Psoas muscle (tissue), 8 donors: ENCODE measurements around the gene AS3MT. TPM values are rescaled to one million over a fixed set of nuclear protein-coding genes. Genes with fewer than 3 reads are reported as not detected.
"Not testable (repeated sequence)": the region's sequence is repeated elsewhere in the genome, so short reads cannot be mapped to it uniquely, and the experiment has no call there.

ENCODE experiments used
- ATAC-seq, 4 donors: fragments of 200-7000 bp; cut with Tn5 transposase; one replicate each; pipeline ENCODE4 v1.9.1; 2020; ENCODE audit warnings: moderate library complexity in 3 of 4, mild to moderate bottlenecking in 2 of 4
- DNase-seq, 2 donors: peaks; one replicate each; pipeline ENCODE4 v3.0.0-alpha.2; 2020
- H3K27ac ChIP-seq: fragments of 200-600 bp; one replicate; pipeline ENCODE4 v1.8.0; 2022
- H3K27me3 ChIP-seq, 3 donors: fragments of 200-600 bp in 1 of 3; one replicate each; pipeline versions ENCODE4 v1.6.1 to v1.8.0; 2013 to 2022; ENCODE audit warnings: low read length in 2 of 3, mild to moderate bottlenecking in 2 of 3, moderate library complexity in 1 of 3; ENCODE audit not compliant: insufficient read depth in 3 of 3
- H3K36me3 ChIP-seq, 2 donors: fragments of 200-600 bp in 1 of 2; one replicate each; pipeline versions ENCODE4 v1.6.1 to v1.8.0; 2013 to 2022; ENCODE audit warnings: low read depth in 1 of 2, mild to moderate bottlenecking in 1 of 2, moderate library complexity in 1 of 2; ENCODE audit not compliant: insufficient read depth in 1 of 2
- H3K4me1 ChIP-seq: fragments of 200-600 bp; one replicate; pipeline ENCODE4 v1.8.0; 2022
- H3K4me3 ChIP-seq: fragments of 200-600 bp; one replicate; pipeline ENCODE4 v1.8.0; 2022; ENCODE audit warnings: mild to moderate bottlenecking
- H3K9me3 ChIP-seq: fragments of 200-600 bp; one replicate; pipeline ENCODE4 v1.8.0; 2022
- WGBS, 3 donors: extraction: QIAGEN DNeasy Blood & Tissue Kit; methylation state at CpG; one replicate each; pipeline versions ENCODE4 v1.1.6 to v1.1.7; 2013; 5-methylcytosine and 5-hydroxymethylcytosine counted together
- intact Hi-C, 2 donors: fragments of 100-400 bp; cut with DNase I; formaldehyde crosslinking; loops; one replicate each; pipeline versions ENCODE4 v1.11.0 to v1.14.2; 2022
- polyA plus RNA-seq, 3 donors: library from polyadenylated mRNA; stranded (reverse); fragments of 200-250 nt; gene quantifications; one replicate each; pipeline ENCODE4 v1.2.3, GENCODE V29; 2013
- total RNA-seq, 4 donors: library from RNA; stranded (reverse); fragmentation: NEBNext Ultra II Directional in 2 of 4; extraction: Animal tissue kit (Norgen Biotek cat#: 25700) in 2 of 4; gene quantifications; one replicate each; pipeline versions ENCODE4 v1.2.1 to v1.2.4, GENCODE V29; 2021 to 2023
- TF ChIP-seq, protein P1 (sequence below): fragments of 200-600 bp; IDR thresholded peaks from one replicate; pipeline ENCODE4 v1.8.0; 2022; ENCODE audit warnings: antibody characterized with exemption
- donor health status: healthy with polysubstance abuse.
- donor health status: DM: no; HTN: no; CAD: no; lungs with moderate emphysema.
- donor health status: Bipolar disorder and iron deficiency.
- donor health status: healthy.
- donor health status: DM: yes; HTN: yes; CAD: no.
- donor health status: DM: no; HTN: no; CAD: no.
- donor health status: DM: no; HTN: no; CAD: no.
- donor health status: DM: yes; HTN: yes; CAD: no.

Gene AS3MT
- total and polyA plus RNA-seq, 7 donors, result 0.96 to 4.9 (median 2.2) TPM

GRCh38 chr10:102926842-102927241 lies 57.6 kb downstream of the AS3MT start:
- no peaks in the 10 kb centered on the region for H3K27me3 ChIP-seq
- WGBS, 3 donors, result 85 to 91% (median 90%) methylated on average over 6 of the region's 6 CpGs
- H3K27ac ChIP-seq, result no peak overlapping the region
- TF ChIP-seq, protein P1, sequence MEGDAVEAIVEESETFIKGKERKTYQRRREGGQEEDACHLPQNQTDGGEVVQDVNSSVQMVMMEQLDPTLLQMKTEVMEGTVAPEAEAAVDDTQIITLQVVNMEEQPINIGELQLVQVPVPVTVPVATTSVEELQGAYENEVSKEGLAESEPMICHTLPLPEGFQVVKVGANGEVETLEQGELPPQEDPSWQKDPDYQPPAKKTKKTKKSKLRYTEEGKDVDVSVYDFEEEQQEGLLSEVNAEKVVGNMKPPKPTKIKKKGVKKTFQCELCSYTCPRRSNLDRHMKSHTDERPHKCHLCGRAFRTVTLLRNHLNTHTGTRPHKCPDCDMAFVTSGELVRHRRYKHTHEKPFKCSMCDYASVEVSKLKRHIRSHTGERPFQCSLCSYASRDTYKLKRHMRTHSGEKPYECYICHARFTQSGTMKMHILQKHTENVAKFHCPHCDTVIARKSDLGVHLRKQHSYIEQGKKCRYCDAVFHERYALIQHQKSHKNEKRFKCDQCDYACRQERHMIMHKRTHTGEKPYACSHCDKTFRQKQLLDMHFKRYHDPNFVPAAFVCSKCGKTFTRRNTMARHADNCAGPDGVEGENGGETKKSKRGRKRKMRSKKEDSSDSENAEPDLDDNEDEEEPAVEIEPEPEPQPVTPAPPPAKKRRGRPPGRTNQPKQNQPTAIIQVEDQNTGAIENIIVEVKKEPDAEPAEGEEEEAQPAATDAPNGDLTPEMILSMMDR, result no peak
- no peak overlapping the region for H3K4me3 ChIP-seq
- intact Hi-C loops, result no loop called here
- H3K9me3 ChIP-seq, result no peaks in the 10 kb centered on the region
- H3K36me3 ChIP-seq, result peaks cover 0 to 2% of the 10 kb centered on the region in 2 donors
- ATAC-seq (no peak), DNase-seq (no peak)
- H3K4me1 ChIP-seq, result peaks cover under 1% of the 10 kb centered on the region

DNA sequence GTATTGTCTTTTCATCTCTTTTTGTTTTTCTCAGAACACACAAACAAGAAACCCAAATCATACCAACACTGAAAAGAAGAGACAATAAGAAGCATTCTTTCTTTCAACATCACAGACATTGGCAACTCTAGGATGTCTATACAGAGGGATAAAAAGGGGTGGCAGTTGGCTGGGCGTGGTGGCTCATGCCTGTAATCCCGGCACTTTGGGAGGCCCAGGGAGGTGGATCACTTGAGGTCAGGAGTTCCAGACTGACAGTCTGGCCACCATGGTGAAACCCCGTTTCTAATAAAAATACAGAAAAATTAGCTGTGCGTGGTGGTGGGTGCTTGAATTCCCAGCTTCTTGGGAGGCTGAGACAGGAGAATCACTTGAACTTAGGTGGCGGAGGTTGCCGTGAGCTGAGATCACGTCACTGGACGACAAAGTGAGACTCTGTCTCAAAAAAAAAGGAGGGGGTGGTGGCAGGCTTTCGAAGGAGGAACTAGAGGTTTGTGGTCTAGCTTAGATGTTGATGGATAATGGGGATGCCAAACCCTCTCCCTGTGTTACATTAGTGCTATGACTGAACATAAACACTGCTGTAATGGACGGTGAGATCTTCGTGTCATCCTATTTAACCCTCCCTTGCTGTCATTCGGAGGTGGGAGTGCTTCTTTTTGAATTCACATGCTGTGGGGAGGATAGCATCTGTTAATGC lies 58.2 kb downstream of the AS3MT start:
- TF ChIP-seq, protein P1, result no peak
- Histone ChIP-seq H3K36me3 (peaks cover 0 to 2% of the 10 kb centered on the region in 2 donors), H3K4me1 (no peaks in the 10 kb centered on the region), H3K9me3 (no peaks in the 10 kb centered on the region), H3K27me3 (no peaks in the 10 kb centered on the region), H3K4me3 (no peak overlapping the region), H3K27ac (no peak overlapping the region)
- intact Hi-C loops, result no loop called here
- DNase-seq, result no peak
- ATAC-seq, result no peak
- WGBS, 3 donors, result 92 to 93% (median 92%) methylated on average over 12 of the region's 12 CpGs

- ATAC-seq, intact Hi-C loops, H3K4me3 ChIP-seq, H3K36me3 ChIP-seq, H3K9me3 ChIP-seq, DNase-seq, H3K27me3 ChIP-seq, H3K27ac ChIP-seq, H3K4me1 ChIP-seq: not testable (repeated sequence)
- 96 to 98% (median 97%) methylated on average over 5 of the region's 5 CpGs for WGBS, 3 donors
Measured at GRCh38 chr10:102928442-102928841, 59.2 kb downstream of the AS3MT start.

DNA sequence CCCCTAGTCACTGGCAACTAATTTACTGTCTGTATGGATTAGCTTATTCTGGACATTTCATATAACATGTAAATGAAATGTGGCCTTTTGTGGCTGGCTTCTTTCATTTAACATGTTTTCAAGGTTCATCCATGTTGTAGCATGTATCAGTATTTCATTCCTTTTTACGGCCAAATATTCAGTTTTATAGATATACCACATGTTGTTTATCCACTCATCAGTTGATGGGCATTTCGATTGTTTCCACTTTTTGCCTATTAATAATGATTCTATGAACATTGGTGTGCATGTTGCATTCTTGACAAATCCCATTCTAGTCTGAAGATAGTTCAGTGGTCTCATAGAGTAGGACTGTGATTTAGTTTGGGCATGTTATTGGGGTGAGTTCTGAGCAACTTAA lies 61.5 kb downstream of the AS3MT start:
- H3K4me3 ChIP-seq, result no peak overlapping the region
- TF ChIP-seq, protein P1, result no peak
- H3K27ac ChIP-seq, result no peak overlapping the region
- no peaks in the 10 kb centered on the region for H3K36me3 ChIP-seq
- H3K4me1 ChIP-seq, result no peaks in the 10 kb centered on the region
- ATAC-seq (no peak), DNase-seq (no peak)
- H3K27me3 ChIP-seq, result no peaks in the 10 kb centered on the region
- intact Hi-C loops, result no loop called here
- H3K9me3 ChIP-seq, result no peaks in the 10 kb centered on the region
- 88 to 91% (median 91%) methylated on average over 2 of the region's 2 CpGs for WGBS, 3 donors

DNA sequence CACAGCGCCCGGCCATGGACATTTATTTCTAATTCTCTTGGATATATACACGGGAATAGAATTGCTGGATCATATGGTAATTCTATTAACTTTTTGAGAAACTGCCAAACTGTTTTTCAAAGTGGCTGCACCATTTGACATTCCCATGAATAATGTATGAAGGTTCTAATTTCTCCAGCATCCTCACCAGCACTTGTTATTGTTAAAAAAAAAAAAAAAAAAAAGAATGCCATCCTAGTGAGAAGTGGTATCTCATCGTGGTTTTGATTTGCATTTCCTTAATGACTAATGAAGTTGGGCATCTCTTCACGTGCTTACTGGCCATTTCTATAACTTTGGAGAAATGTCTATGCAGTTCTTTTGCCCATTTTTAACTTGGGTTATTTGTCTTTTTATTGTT lies 62.4 kb downstream of the AS3MT start:
- WGBS, 3 donors, result 86 to 89% (median 86%) methylated on average over 5 of the region's 5 CpGs
- no peak overlapping the region for H3K4me3 ChIP-seq
- intact Hi-C loops, result no loop called here
- ATAC-seq (no peak), DNase-seq (no peak)
- H3K36me3 ChIP-seq, result no peaks in the 10 kb centered on the region
- TF ChIP-seq, protein P1, result no peak
- H3K4me1 ChIP-seq, result no peaks in the 10 kb centered on the region
- no peaks in the 10 kb centered on the region for H3K9me3 ChIP-seq
- H3K27ac ChIP-seq, result no peak overlapping the region
- H3K27me3 ChIP-seq, result no peaks in the 10 kb centered on the region
